RPMI8226 (cell line): Measurements from ENCODE around the gene FOXP2.

Experiments used
- DNase-seq: peaks from one replicate; pipeline ENCODE4 v3.0.0-alpha.2; 2015

FOXP2 gene

DNA sequence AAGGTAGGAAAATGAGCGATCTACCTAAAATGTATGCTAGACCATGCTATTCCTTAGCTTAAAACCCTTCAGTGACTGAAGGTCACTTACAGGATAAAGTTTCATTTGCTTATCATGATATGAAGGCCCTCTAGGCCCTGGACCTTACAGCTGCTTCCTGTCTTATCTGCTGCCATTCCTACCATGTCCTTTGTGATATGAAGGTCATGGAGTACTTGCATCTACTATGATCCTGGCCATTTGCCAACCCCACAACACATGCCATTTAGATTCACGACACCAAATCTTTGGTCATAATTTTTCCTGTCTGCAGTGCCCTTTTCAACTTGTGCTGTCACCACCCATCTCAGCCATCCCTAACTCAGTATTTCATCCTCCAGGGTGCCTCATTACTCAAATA, 325.5 kb downstream of the FOXP2 start:
- no peak for DNase-seq

DNA sequence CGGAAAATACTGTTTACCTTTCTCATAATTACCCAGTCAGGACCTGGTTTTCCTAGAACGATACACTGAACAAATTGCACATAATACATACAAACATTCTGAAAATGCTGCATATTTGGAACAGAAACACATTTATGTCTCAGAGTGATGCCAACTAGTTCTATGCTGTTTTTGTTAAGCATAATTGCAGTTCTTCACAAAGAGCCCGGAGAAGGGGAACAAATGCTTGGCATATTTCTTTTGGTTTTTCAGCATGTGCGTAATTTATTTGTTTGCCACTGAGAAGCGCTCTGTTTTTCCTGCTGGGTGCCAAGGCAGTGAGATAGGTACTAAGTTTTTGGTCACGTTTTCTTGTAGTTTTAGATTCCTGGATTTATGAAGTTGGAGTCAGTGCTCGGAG, 326.3 kb downstream of the FOXP2 start:
- no peak for DNase-seq

DNA sequence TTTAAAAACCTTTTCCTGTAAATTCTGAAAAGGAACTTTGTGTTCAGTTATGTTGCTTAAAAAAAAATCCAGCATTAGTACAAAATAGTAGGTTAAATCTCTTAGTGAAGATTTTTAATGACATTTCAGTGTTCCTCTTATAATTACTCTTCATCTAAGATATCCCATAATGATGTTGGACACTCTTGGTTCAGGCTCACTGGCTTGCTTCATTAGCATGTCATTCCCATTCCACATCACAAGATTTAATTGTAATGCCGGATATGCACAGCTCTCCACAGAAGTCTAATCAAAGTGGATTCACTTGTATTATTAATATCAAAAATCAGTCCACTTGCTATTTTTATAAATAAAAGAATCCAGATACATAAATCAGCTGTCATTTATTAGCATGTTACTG, 327.3 kb downstream of the FOXP2 start:
- DNase-seq, result no peak
